ENCODE data around the gene ZFHX3. TPM values are rescaled to one million over a fixed set of nuclear protein-coding genes. Genes with fewer than 3 reads are reported as not detected.

Gene ZFHX3
- total and polyA plus RNA-seq, 10 of the 15 experiments (the other 5 are each of a cell fraction or from before 2014, with no cell fraction given) = 0.68 to 8.6 (median 2.0) TPM

GRCh38 chr16:73016488-73016830, 31.5 kb downstream of the ZFHX3 start (continued):
- TF ChIP-seq, protein P1, sequence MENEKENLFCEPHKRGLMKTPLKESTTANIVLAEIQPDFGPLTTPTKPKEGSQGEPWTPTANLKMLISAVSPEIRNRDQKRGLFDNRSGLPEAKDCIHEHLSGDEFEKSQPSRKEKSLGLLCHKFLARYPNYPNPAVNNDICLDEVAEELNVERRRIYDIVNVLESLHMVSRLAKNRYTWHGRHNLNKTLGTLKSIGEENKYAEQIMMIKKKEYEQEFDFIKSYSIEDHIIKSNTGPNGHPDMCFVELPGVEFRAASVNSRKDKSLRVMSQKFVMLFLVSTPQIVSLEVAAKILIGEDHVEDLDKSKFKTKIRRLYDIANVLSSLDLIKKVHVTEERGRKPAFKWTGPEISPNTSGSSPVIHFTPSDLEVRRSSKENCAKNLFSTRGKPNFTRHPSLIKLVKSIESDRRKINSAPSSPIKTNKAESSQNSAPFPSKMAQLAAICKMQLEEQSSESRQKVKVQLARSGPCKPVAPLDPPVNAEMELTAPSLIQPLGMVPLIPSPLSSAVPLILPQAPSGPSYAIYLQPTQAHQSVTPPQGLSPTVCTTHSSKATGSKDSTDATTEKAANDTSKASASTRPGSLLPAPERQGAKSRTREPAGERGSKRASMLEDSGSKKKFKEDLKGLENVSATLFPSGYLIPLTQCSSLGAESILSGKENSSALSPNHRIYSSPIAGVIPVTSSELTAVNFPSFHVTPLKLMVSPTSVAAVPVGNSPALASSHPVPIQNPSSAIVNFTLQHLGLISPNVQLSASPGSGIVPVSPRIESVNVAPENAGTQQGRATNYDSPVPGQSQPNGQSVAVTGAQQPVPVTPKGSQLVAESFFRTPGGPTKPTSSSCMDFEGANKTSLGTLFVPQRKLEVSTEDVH (IDR thresholded peaks at IDR 0.05; ENCODE audit: low read depth, partially characterized antibody) = no peak
- TF ChIP-seq CHD4 (IDR thresholded peaks at IDR 0.05) (no peak), STAT3 (IDR thresholded peaks at IDR 0.05; ENCODE audit: low read depth, low read length) (no peak), CBFB (IDR thresholded peaks at IDR 0.05; ENCODE audit: low read depth) (0 out of 2 replicates have a peak, but pooled peaks have one; percentile 31), ZNF274 (IDR thresholded peaks at IDR 0.05; ENCODE audit: insufficient read depth, insufficient read length) (no peak), BHLHE40 (IDR thresholded peaks at IDR 0.05; ENCODE audit: borderline replicate concordance in 1 of 2, low read depth in 2 of 2, low read length in 1 of 2) (no peak), BMI1 (IDR thresholded peaks at IDR 0.05; ENCODE audit: borderline replicate concordance) (no peak), RAD21 (IDR thresholded peaks at IDR 0.05; ENCODE audit: insufficient read depth, low read depth, low read length) (0 out of 2 replicates have a peak, but pooled peaks have one; percentile 2), ESRRA (IDR thresholded peaks at IDR 0.05; ENCODE audit: low read length) (no peak), NFXL1 (IDR thresholded peaks at IDR 0.05; ENCODE audit: borderline replicate concordance) (no peak), ZNF592 (IDR thresholded peaks at IDR 0.05) (no peak), DPF2 (IDR thresholded peaks at IDR 0.05) (0 out of 2 replicates have a peak, but pooled peaks have one; percentile 9), NFYB (IDR thresholded peaks at IDR 0.05; ENCODE audit: insufficient read depth, low read depth, low read length) (no peak), MAX (IDR thresholded peaks at IDR 0.05; ENCODE audit: low read depth, low read length) (no peak), PAX8 (IDR thresholded peaks at IDR 0.05) (no peak), ZNF207 (IDR thresholded peaks at IDR 0.05; ENCODE audit: borderline replicate concordance) (no peak), CTCF (IDR thresholded peaks at IDR 0.05 in 2 of 3, conservative IDR thresholded peaks at IDR 0.05 in 1 of 3; ENCODE audit: control insufficient read depth in 2 of 3, extremely low read depth in 1 of 3, insufficient read depth in 1 of 3, low read depth in 3 of 3, low read length in 3 of 3) (no peak), RBBP5 (conservative IDR thresholded peaks at IDR 0.05) (no peak)
- TF ChIP-seq, protein P2, sequence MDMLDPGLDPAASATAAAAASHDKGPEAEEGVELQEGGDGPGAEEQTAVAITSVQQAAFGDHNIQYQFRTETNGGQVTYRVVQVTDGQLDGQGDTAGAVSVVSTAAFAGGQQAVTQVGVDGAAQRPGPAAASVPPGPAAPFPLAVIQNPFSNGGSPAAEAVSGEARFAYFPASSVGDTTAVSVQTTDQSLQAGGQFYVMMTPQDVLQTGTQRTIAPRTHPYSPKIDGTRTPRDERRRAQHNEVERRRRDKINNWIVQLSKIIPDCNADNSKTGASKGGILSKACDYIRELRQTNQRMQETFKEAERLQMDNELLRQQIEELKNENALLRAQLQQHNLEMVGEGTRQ (IDR thresholded peaks at IDR 0.05; ENCODE audit: borderline replicate concordance, low read depth, low read length) = no peak
- TF ChIP-seq, protein P3, sequence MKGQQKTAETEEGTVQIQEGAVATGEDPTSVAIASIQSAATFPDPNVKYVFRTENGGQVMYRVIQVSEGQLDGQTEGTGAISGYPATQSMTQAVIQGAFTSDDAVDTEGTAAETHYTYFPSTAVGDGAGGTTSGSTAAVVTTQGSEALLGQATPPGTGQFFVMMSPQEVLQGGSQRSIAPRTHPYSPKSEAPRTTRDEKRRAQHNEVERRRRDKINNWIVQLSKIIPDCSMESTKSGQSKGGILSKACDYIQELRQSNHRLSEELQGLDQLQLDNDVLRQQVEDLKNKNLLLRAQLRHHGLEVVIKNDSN (IDR thresholded peaks at IDR 0.05; ENCODE audit: borderline replicate concordance, extremely low read length, insufficient read depth, low read depth, low read length) = no peak
